Measurements from ENCODE around the gene PUSL1. TPM values are rescaled to one million over a fixed set of nuclear protein-coding genes. Genes with fewer than 3 reads are reported as not detected.

Gene PUSL1, protein sequence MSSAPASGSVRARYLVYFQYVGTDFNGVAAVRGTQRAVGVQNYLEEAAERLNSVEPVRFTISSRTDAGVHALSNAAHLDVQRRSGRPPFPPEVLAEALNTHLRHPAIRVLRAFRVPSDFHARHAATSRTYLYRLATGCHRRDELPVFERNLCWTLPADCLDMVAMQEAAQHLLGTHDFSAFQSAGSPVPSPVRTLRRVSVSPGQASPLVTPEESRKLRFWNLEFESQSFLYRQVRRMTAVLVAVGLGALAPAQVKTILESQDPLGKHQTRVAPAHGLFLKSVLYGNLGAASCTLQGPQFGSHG
- 20.3 TPM for total RNA-seq

GRCh38 chr1:1307923-1308755 lies at the start of gene PUSL1, which contains the start of gene ACAP3:
TSS of gene PUSL1 (plus strand) at chr1:1308597. CDS start at chr1:1308644, 47 bp downstream.
TSS of gene ACAP3 (minus strand) at chr1:1307930. CDS start at chr1:1307815, 115 bp downstream.

GRCh38 chr1:1273512-1274298 lies 34.7 kb upstream of the PUSL1 start, which contains the start of gene UBE2J2:
TSS of gene UBE2J2 (minus strand) at chr1:1273854. CDS start at chr1:1267992, 5,862 bp downstream.

GRCh38 chr1:1324524-1325287 lies 16.3 kb downstream of the PUSL1 start, which contains the start of the genes CPTP and INTS11:
TSS of gene CPTP (plus strand) at chr1:1324802. CDS start at chr1:1326911, 2,109 bp downstream.
TSS of gene INTS11 (minus strand) at chr1:1324660. CDS start at chr1:1324608, 52 bp downstream.

DNA sequence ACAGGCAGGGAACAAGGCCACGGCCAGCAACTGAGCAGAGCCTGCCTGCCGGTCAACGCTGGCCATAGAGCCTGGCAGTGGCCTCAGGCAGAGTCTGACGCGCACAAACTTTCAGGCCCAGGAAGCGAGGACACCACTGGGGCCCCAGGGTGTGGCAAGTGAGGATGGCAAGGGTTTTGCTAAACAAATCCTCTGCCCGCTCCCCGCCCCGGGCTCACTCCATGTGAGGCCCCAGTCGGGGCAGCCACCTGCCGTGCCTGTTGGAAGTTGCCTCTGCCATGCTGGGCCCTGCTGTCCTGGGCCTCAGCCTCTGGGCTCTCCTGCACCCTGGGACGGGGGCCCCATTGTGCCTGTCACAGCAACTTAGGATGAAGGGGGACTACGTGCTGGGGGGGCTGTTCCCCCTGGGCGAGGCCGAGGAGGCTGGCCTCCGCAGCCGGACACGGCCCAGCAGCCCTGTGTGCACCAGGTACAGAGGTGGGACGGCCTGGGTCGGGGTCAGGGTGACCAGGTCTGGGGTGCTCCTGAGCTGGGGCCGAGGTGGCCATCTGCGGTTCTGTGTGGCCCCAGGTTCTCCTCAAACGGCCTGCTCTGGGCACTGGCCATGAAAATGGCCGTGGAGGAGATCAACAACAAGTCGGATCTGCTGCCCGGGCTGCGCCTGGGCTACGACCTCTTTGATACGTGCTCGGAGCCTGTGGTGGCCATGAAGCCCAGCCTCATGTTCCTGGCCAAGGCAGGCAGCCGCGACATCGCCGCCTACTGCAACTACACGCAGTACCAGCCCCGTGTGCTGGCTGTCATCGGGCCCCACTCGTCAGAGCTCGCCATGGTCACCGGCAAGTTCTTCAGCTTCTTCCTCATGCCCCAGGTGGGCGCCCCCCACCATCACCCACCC lies 22.9 kb downstream of the PUSL1 start, which contains the start of gene TAS1R3:
TAS1R3 (plus strand) TSS at position 213 of the 898 bp plus-strand sequence; CDS start at position 279, 66 bp downstream.

DNA sequence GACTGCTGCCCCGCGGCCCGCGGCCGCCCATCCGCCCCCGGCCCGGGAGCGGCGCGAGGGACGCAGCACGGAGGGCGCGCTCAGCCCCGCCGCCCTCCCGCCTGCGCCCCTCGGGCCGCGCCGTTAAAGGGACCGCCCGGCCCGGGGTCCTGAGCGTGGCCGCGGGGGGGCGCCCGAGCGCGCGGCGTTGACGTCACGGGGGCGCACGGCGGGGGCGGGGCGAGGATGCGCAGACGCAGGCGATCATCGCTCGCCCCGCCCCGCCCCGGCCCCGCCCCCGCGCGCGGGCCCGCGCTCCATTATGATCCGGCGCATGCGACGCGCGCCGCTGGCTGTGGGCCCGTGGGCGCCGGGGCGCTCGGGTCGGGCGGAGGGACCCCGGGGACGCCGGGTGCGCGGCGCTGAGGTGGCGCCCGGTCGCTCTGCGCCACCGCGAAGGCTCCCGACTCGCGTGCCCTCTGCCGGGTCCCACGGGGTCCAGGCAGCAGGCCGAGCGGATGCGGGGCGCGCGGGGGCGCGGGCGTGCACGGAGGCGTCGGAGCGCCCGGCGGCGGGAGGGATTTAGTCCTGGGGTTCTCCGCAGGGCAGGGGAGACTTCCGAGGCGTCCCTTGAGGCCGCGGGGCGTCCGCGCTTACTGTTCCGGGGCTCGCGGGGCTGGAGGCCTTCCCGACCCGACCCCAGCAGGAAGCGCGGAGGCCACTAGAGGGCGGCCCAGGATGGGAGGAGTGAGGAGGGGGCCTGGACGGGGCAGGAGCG lies 41.0 kb downstream of the PUSL1 start, which contains the start of gene DVL1:
DVL1 (minus strand) TSS at position 163 of the 757 bp plus-strand sequence. CDS start 353 bp downstream, outside the sequence.

DNA sequence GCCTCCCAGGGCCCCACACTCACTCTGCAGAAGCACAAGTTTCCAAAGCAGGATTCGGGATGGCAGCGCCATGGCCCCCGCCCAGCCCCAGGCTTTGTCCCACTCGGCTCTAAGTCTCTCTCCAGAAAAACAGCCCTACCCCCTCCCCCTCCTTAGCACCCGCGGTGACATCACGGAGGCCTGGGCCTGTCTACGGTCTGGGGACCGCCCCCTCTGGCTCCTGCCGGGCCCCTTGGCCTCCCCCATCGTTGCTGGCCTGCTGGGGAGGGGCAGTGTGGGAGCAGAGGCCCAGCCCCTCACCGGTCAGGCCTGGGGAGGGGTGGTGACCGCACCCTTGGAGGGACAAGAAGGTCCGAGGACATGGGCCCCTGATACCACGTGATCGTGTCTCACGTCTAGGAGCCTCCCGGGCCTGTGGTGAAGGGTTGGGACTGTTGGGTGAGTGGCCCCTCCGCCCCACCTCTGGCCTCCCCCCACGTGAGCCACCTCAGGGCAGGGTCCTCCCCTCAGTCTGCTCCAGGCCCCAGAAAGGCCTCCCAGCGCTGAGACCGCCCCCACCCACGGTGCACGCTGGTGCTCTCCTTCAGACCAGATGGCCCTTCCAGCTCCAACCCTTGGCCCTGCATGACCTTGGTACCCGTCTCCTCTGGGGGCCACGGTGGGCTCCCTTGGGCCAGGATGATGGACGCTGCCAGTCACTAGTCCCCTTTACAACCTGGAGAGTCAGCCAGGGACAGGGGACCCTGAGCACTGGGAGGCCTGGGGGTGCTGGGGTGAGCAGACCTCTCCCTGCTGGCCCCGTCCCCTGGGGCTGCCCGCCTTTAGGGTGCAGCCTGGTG lies 50.3 kb downstream of the PUSL1 start, which contains the start of gene MXRA8:
MXRA8 (minus strand) TSS at position 123 of the 839 bp plus-strand sequence; CDS start at position 72, 51 bp downstream.

Small RNA genes within 50 kb of the gene (small RNA-seq; reads per million reads assigned to genes)
- not detected for gene MIR6726 (ENCODE audit: low replicate concordance)

Other genes with a start within 250 kb of the PUSL1 start
- gene RNF223, start 234.3 kb upstream of the PUSL1 start, total RNA-seq, result 3.7 TPM
- 12.2 TPM for gene C1orf159, start 192.5 kb upstream of the PUSL1 start, total RNA-seq
- gene TTLL10, start 134.7 kb upstream of the PUSL1 start, total RNA-seq, result 0.76 TPM
- gene TNFRSF18, start 102.0 kb upstream of the PUSL1 start, total RNA-seq, result 1.2 TPM
- gene TNFRSF4, start 94.4 kb upstream of the PUSL1 start, total RNA-seq, result 3.3 TPM
- gene SDF4, start 76.6 kb upstream of the PUSL1 start, total RNA-seq, result 94.4 TPM
- 16.0 TPM for gene B3GALT6, start 76.4 kb upstream of the PUSL1 start, total RNA-seq
- gene C1QTNF12, start 61.9 kb upstream of the PUSL1 start, total RNA-seq, result 5.3 TPM
- gene UBE2J2, start 34.7 kb upstream of the PUSL1 start, total RNA-seq, result 49.3 TPM
- 7.1 TPM for gene SCNN1D, start 28.2 kb upstream of the PUSL1 start, total RNA-seq
- 33.9 TPM for gene ACAP3, start 667 bp upstream of the PUSL1 start, total RNA-seq
- 106 TPM for gene INTS11, start 16.1 kb downstream of the PUSL1 start, total RNA-seq
- gene CPTP, start 16.2 kb downstream of the PUSL1 start, total RNA-seq, result 15.9 TPM
- gene TAS1R3, start 22.7 kb downstream of the PUSL1 start, total RNA-seq, result 1.1 TPM
- 51.4 TPM for gene DVL1, start 40.8 kb downstream of the PUSL1 start, total RNA-seq
- gene MXRA8, start 50.0 kb downstream of the PUSL1 start, total RNA-seq, result 142 TPM
- 74.3 TPM for gene AURKAIP1, start 66.6 kb downstream of the PUSL1 start, total RNA-seq
- gene CCNL2, start 90.7 kb downstream of the PUSL1 start, total RNA-seq, result 245 TPM
- 80.8 TPM for gene MRPL20, start 98.7 kb downstream of the PUSL1 start, total RNA-seq
- gene ANKRD65, start 112.7 kb downstream of the PUSL1 start, total RNA-seq, result 6.9 TPM
- 54.3 TPM for gene VWA1, start 127.1 kb downstream of the PUSL1 start, total RNA-seq
- gene ATAD3C, start 141.1 kb downstream of the PUSL1 start, total RNA-seq, result 5.8 TPM
- 16.4 TPM for gene ATAD3B, start 163.2 kb downstream of the PUSL1 start, total RNA-seq
- gene ATAD3A, start 203.6 kb downstream of the PUSL1 start, total RNA-seq, result 22.3 TPM
- gene TMEM240, start 232.0 kb downstream of the PUSL1 start, total RNA-seq, result 6.3 TPM

All from metanephros (tissue), 2 donors.